ENCODE results near the gene MAP3K4.

MAP3K4 gene

DNA sequence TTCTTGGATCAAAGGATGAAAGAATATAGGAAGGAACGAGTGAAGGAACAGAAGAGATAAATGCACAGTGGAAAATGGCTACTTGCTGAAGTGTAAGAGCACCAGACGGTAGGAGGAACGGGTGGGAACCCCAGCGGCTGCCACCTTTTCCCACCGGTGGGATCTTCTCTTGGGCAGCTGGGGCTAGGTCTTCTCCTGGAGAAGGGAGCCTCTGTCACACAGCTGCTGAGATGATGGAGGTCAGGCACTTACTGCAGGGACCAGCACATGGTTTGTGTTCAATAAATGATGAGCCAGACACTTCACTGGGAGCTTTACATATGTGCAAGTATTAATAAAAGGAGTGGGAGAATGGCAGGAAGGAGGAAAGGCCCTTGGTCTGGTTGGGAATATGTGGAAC, 158.6 kb downstream of the MAP3K4 start:
- DNase-seq: no peak

GRCh38 chr6:161150566-161150965, 159.0 kb downstream of the MAP3K4 start:
- DNase-seq: no peak

DNA sequence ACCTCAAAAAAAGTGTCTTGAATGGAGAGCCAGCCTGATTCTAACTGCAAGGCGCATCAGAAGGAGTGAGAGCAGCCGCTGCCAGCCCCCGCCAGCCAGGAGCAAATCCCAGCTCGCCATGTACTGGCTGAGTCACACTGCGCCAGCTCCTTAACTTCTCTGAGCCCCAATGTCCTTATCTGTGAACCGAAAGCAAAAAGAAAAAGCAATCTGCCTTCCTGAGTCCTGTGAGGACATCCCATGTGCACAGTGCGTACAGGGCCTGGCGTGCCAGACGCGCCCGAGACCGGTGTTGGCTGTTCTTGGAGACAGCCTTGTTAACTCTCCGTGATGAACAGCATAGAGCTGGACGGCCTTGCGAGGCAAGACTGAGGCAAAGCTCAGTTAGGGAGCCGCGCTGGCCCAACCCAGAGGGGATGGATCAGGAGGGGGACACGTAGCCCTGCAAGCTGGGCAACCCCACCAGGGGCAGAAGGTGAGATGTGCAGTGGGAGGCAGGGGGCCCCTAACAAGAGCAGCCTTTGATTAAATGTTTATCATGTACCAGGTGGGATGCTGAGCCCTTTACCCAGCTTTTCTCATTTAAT, 159.6 kb downstream of the MAP3K4 start:
- no peak for DNase-seq

DNA sequence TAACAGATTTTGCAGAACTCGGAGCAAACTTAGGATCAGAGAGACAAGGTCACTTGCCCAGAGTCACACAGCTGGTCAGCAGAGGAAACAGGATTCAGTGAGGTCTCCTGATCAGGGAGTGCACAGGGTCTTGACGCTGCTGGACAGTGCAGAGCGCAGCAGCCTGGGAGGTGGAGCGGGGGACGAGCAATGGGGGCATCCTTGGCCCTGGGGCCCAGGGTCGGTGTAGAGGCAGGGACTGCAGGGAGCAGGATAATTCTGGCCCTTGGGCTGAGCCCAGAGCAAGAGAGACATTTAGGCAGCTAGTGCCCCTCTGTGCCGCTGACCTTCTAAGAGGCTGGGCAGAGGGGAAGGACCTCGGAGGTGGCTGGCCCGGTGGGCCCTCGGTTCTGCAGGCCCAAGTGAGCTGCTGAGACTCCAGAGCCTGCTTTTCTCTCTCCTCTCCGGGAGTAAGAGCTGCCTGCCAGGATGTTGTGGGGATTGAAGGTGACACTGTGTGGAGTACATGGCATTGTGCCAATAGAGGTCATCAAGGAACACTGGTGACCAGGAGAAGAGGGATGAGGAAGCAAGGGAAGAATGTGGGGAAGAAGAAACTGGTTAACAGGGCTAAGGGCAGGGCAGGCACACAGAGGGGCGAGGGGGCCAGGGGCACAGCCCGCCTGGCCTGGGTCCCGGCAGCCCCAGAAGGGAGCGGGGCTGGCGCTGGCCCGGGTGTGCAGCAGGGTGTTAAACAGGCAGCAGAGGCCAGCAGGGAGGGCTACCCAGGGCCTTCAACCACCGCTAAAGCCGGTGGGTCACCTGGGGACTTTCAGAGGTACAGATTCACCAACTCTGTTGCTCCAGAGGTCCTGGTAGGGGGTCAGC, 160.3 kb downstream of the MAP3K4 start:
- no peak for DNase-seq

DNA sequence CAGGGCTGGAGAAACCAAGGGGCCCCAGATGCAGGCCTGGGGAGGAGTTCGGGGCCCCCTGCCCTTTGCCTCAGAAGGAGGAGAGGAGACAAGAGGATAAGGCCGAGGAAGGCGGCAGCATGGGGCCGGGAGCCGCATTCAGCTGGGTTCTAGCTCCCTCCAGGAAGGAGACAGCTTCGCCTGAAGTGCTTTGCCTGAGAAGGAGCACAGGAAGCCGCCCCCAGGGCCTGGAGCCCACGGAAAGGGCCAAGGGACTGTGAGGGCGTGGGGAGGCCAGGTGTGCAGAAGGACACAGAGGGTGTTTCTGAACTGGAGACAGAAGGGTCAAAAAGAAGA, 160.9 kb downstream of the MAP3K4 start:
- DNase-seq: no peak

- no peak for DNase-seq
Observed at GRCh38 chr6:161152907-161153662, 161.5 kb downstream of the MAP3K4 start.

GRCh38 chr6:161153725-161154124, 162.2 kb downstream of the MAP3K4 start:
- no peak for DNase-seq

- DNase-seq: no peak
Observed at GRCh38 chr6:161154796-161155335, 163.3 kb downstream of the MAP3K4 start.

DNA sequence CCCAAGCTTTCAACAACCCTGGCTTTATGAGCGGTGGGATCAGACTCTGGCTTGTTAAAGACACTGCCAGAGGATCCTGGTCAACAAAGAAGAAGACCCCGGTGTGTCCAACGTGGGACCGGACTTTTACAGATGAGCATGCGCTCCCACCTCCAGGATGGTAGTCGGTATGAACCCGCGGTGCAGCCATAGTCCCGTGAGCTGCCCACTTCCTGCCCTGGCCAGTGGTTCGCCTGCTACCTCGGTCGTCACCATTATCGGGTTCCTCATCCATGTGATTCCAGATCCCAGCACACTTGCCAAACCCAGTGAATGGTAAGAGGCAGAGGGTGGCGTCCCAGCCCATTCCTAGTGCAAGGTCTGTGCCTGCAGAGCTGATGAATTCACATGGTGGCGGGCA, 169.6 kb downstream of the MAP3K4 start:
- no peak for DNase-seq

DNA sequence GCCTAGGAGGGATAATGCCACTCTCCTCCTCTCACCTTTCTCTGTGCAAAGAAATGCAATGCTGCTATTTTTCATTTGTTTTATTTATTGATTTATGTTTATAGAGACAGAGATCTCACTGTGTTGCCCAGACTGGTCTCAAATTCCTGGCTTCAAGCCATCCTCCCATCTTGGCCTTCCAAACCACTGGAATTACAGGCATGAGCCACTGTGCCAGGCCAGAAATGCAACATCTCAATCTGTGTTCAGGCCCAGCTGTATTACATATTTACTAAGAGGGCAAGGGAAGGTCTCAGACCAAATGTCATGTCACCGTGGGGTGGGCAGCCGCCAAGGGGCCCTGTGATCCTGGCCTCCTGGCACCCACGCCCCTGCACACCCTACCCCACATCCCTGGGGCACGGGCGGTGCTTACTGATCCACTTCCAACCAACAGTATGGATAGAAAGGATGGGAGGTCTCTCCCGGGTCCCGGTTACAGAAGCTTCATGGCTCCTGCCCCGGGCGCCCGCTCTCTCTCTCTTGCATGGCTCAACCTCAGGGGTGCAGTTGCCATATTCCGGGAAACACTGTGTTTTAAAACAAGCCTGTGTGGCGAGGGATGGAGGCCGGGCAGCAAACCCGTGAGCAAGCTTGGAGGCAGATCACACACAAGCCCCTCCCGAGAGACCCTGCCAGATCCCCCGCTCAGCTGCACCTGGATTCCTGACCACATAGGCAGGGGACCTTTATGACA, 170.5 kb downstream of the MAP3K4 start:
- DNase-seq: no peak

- DNase-seq: no peak
Observed at GRCh38 chr6:161162722-161163121, 171.2 kb downstream of the MAP3K4 start.

DNA sequence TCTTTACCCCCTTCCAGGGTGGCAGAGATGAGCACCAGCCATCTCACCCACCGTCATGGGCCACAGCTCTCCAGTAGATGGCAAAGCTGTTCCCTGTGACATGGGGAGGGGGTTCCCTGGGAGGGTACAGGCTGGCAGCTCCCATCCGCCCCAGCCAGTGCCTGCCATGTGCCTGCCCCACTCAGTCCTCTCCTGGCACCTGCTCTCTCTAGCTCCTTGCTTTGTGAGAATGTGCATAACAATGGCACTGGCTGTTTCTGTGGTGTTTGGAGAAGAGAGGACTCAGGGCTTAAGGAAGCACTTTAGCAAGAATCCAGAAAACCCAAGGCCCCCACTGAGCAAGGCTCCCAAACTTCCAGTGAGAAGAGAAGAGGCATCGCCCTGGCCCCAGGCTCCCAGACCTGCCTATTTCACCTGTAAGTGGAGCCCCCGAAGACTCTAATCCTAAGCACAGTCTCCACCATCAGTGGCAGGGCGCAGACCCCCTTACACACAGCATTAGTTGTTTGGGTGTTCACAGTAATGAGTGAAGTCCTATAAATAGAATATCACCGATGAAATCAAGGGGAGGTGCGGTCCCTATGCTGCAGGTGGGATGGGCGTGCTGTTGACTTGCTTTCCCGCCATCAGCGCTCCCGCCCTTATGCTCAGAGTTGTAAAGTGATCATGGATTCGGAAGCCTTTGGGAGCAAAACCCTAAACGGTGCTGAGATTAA, 172.1 kb downstream of the MAP3K4 start:
- DNase-seq: no peak

DNA sequence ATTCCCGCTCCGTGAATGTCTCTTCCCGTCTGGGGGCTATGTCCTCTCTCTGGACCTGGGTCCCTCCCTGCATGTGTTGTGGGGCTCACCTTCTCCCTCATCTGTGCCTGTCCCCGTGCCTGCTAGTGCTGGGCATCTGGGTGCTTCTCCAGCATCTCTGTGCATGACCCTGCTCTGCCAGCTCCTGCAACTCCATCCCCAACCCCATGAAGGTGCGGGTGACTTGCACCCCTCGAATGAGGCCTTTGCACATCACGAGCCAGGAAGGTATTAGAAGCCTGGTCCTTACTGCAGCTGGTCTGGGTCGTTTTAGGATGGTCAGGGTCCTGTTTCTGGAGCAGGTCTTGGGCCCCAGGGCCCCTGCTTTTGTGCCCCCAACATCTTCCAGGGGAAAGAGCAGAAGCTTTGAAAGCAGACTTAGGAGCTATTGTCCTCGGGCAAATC, 172.6 kb downstream of the MAP3K4 start:
- no peak for DNase-seq

DNA sequence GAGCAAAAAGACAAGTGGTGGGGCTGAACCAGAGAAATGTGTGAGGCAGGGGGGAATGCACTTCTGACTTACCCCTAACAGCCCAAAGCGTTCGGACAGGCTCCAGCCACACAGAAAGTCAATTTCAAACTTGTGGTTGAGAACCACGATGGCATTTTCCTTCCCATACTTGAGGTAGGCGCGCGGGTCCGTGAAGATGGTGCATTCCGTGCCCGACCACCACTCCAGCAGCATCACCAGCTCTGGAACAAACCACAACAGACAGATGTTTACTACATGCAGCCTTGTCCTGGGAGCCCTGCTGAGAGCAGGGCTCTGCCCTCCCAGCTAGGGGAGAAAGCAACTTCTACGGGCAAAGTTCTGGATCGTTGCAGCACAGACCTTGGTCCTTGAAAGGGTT, 174.6 kb downstream of the MAP3K4 start:
- no peak for DNase-seq

DNA sequence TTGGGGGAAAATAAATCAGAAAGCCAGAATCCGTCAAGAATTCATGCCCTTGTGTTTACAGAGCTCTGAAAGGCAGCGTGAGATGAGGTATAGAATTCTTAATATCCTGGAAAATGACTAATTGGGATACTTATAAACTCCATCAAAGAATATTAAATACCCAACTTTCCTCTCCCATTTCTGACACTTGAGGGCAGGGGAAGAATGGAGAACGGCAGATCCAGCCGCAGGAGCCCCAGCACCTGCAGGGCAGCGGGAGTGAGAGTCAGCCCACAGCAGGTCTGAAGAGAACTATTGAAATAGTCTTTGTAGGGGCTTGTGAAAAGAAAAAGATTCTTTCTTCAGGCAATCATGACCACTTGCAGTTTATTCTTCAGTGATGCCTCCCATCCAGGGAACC, 175.1 kb downstream of the MAP3K4 start:
- no peak for DNase-seq
